Spinal cord (tissue), 10 donors: Measurements from ENCODE around the gene IQGAP2. TPM values are rescaled to one million over a fixed set of nuclear protein-coding genes. Genes with fewer than 3 reads are reported as not detected.

Experiments used
- DNase-seq, 6 donors: peaks; one replicate each; pipeline versions ENCODE4 v3.0.0 to v3.0.0-alpha.2; 2013 to 2015; ENCODE audit warnings: low spot score in 6 of 6, low read depth in 4 of 6
- H3K27ac ChIP-seq: one replicate; pipeline ENCODE4 v1.5.1; 2013; ENCODE audit warnings: low read depth, low read length, control low read depth
- H3K27me3 ChIP-seq: one replicate; pipeline ENCODE4 v1.6.1; 2013; ENCODE audit warnings: low read length; ENCODE audit not compliant: control insufficient read depth, insufficient read depth
- H3K36me3 ChIP-seq: one replicate; pipeline ENCODE4 v1.6.1; 2013; ENCODE audit warnings: low read length; ENCODE audit not compliant: control insufficient read depth, insufficient read depth
- H3K4me1 ChIP-seq: one replicate; pipeline ENCODE4 v1.6.1; 2013; ENCODE audit warnings: low read length; ENCODE audit not compliant: control insufficient read depth, insufficient read depth
- H3K4me3 ChIP-seq: one replicate; pipeline ENCODE4 v1.5.1; 2013; ENCODE audit warnings: low read depth, low read length, control low read depth
- H3K9me3 ChIP-seq: one replicate; pipeline ENCODE4 v1.6.1; 2013; ENCODE audit warnings: low read length; ENCODE audit not compliant: control insufficient read depth, insufficient read depth
- WGBS: methylation state at CpG from one replicate; pipeline ENCODE4 v1.1.5; 2013; ENCODE audit warnings: missing lambda C conversion rate; ENCODE audit not compliant: insufficient coverage; 5-methylcytosine and 5-hydroxymethylcytosine counted together
- polyA plus RNA-seq, 2 donors: library from polyadenylated mRNA; unstranded; fragments of 120-200 nt; gene quantifications; one replicate each; pipeline ENCODE4 v1.2.1, GENCODE V29; 2013; ENCODE audit not compliant: insufficient read length in 2 of 2
- total RNA-seq, 2 donors: library from RNA; depleted of rRNA in 1 of 2; stranded (reverse); fragments of 120-200 nt in 1 of 2; fragments of >200 nt in 1 of 2; gene quantifications; one replicate each; pipeline versions ENCODE4 v1.2.3 to v1.2.4, GENCODE V29; 2013 to 2014
- donor health status: healthy.

The IQGAP2 gene
- total and polyA plus RNA-seq, 4 donors, result 10.5 to 21.6 (median 15.1) TPM

- no peaks in the 10 kb centered on the region for H3K27me3 ChIP-seq
- no peaks in the 10 kb centered on the region for H3K9me3 ChIP-seq
- 100% methylated on average over 1 of the region's 3 CpGs for WGBS
- no peak overlapping the region for H3K4me3 ChIP-seq
- H3K4me1 ChIP-seq, result no peaks in the 10 kb centered on the region
- no peak for DNase-seq
- H3K27ac ChIP-seq, result no peak overlapping the region
- H3K36me3 ChIP-seq, result no peaks in the 10 kb centered on the region
These were observed 129.0 kb downstream of the IQGAP2 start for GRCh38 chr5:76532052-76532451.

- WGBS, result no CpG with 5 or more reads among the region's 4 CpGs
- Histone ChIP-seq H3K4me3 (no peak overlapping the region), H3K27me3 (no peaks in the 10 kb centered on the region), H3K4me1 (no peaks in the 10 kb centered on the region), H3K9me3 (no peaks in the 10 kb centered on the region), H3K27ac (no peak overlapping the region), H3K36me3 (no peaks in the 10 kb centered on the region)
- no peak for DNase-seq
These were observed 129.9 kb downstream of the IQGAP2 start for GRCh38 chr5:76532973-76533372.

- no peak overlapping the region for H3K4me3 ChIP-seq
- H3K27me3 ChIP-seq, result no peaks in the 10 kb centered on the region
- H3K36me3 ChIP-seq, result no peaks in the 10 kb centered on the region
- no peak overlapping the region for H3K27ac ChIP-seq
- no peak for DNase-seq
- H3K4me1 ChIP-seq, result no peaks in the 10 kb centered on the region
- no peaks in the 10 kb centered on the region for H3K9me3 ChIP-seq
- 100% methylated on average over 1 of the region's 4 CpGs for WGBS
These were observed 132.5 kb downstream of the IQGAP2 start for GRCh38 chr5:76535577-76535976.

GRCh38 chr5:76537073-76537543 lies 134.0 kb downstream of the IQGAP2 start:
- Histone ChIP-seq H3K9me3 (no peaks in the 10 kb centered on the region), H3K36me3 (no peaks in the 10 kb centered on the region), H3K27me3 (no peaks in the 10 kb centered on the region), H3K4me3 (no peak overlapping the region), H3K27ac (no peak overlapping the region), H3K4me1 (no peaks in the 10 kb centered on the region)
- no CpG with 5 or more reads among the region's 3 CpGs for WGBS
- DNase-seq, result no peak

- Histone ChIP-seq H3K27me3 (no peaks in the 10 kb centered on the region), H3K27ac (no peak overlapping the region), H3K36me3 (no peaks in the 10 kb centered on the region), H3K4me1 (peaks cover 5% of the 10 kb centered on the region), H3K4me3 (no peak overlapping the region), H3K9me3 (no peaks in the 10 kb centered on the region)
- no peak for DNase-seq
- 86% methylated on average over 1 of the region's 6 CpGs for WGBS
These were observed 139.2 kb downstream of the IQGAP2 start for GRCh38 chr5:76542241-76542640.

GRCh38 chr5:76542887-76543690 lies 140.0 kb downstream of the IQGAP2 start:
- Histone ChIP-seq H3K4me3 (no peak overlapping the region), H3K36me3 (no peaks in the 10 kb centered on the region), H3K9me3 (no peaks in the 10 kb centered on the region), H3K27ac (no peak overlapping the region), H3K27me3 (no peaks in the 10 kb centered on the region), H3K4me1 (peaks cover 5% of the 10 kb centered on the region)
- 68% methylated on average over 8 of the region's 13 CpGs for WGBS
- DNase-seq, result peak in 2 of 6 donors; percentile 3 to 21

GRCh38 chr5:76544268-76544926 lies 141.3 kb downstream of the IQGAP2 start:
- DNase-seq, result peak in 4 of 6 donors; percentile 28 to 85 (median 48)
- 63% methylated on average over 1 of the region's 4 CpGs for WGBS
- Histone ChIP-seq H3K9me3 (no peaks in the 10 kb centered on the region), H3K27ac (no peak overlapping the region), H3K4me3 (peak overlapping the region; percentile 7), H3K36me3 (no peaks in the 10 kb centered on the region), H3K4me1 (peaks cover 5% of the 10 kb centered on the region), H3K27me3 (no peaks in the 10 kb centered on the region)

- Histone ChIP-seq H3K4me3 (no peak overlapping the region), H3K27ac (no peak overlapping the region), H3K9me3 (no peaks in the 10 kb centered on the region), H3K36me3 (no peaks in the 10 kb centered on the region), H3K27me3 (no peaks in the 10 kb centered on the region), H3K4me1 (peaks cover 5% of the 10 kb centered on the region)
- WGBS, result 80% methylated on average over 1 of the region's 4 CpGs
- DNase-seq, result no peak
These were observed 142.1 kb downstream of the IQGAP2 start for GRCh38 chr5:76545184-76545583.

- no peak overlapping the region for H3K27ac ChIP-seq
- DNase-seq, result peak in 2 of 6 donors; percentile 14 to 49
- 38% methylated on average over 7 of the region's 8 CpGs for WGBS
These were observed 143.5 kb downstream of the IQGAP2 start for GRCh38 chr5:76546497-76547102.

More at GRCh38 chr5:76546497-76547102, 143.5 kb downstream of the IQGAP2 start:
- Histone ChIP-seq H3K36me3 (no peaks in the 10 kb centered on the region), H3K4me1 (peaks cover 5% of the 10 kb centered on the region), H3K9me3 (no peaks in the 10 kb centered on the region), H3K4me3 (no peak overlapping the region), H3K27me3 (no peaks in the 10 kb centered on the region)
